Measurements from ENCODE around the gene SELENOT. TPM values are rescaled to one million over a fixed set of nuclear protein-coding genes. Genes with fewer than 3 reads are reported as not detected.

Gene SELENOT
- total and polyA plus RNA-seq, 2 of the 8 experiments (the other 6 are each of a cell fraction or from before 2014, with no cell fraction given) = 79.0 to 290 TPM

DNA sequence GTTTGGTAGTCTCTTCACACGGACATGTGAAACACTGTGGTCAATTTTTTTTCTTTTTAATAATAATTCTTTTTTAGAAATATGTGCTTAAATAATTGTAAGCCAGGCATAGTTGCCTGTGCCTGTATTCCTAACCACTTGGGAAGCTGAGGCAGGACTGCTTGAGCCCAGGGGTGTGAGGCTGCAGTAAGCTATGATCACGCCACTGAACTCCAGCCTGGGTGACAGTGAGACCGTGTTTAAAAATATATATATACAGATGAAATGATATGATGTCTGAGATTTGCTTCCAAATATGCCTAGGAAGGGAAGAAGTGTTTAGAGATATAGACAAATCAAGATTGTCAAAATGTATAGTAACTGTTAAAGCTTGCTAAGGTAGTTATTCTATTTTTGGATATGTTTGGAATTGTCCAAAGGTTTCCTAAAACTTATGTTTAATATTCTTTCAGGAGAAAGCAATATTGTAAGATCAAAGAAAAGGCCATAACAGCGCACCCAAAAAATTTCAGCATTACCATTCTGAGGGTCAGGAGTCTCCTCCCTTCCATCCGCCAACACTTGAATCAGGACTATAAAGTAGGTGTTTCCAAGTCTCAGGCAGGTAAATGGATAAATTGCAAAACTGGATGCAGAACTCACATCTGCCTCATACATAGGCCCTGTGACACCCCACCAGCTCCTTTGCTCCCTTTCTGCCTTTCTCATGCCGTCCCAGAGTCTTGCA, 532 bp upstream of the SELENOT start (continued):
- no peak for TF ChIP-seq FOSL1 (IDR thresholded peaks at IDR 0.05; ENCODE audit: insufficient read depth, low read depth, low read length)
- no peak for TF ChIP-seq GTF2F1 (IDR thresholded peaks at IDR 0.05; ENCODE audit: borderline replicate concordance, low read depth, low read length)
